Colon (tissue), 2 donors: Measurements from ENCODE around the gene FAM180A.

Experiments used
- FAIRE-seq: peaks from 2 replicates; lab custom pipeline; 2012; peaks lifted over from hg19 to GRCh38; lab: Jason Lieb, UNC
- donor health status: control.
- donor health status: control.

The FAM180A gene

GRCh38 chr7:135683609-135684008 is 65.0 kb downstream of the FAM180A start:
- no peak for FAIRE-seq

GRCh38 chr7:135682191-135682590 is 66.4 kb downstream of the FAM180A start:
- FAIRE-seq: no peak

GRCh38 chr7:135681762-135682161 is 66.9 kb downstream of the FAM180A start:
- no peak for FAIRE-seq
